GM12878 (cell line): Measurements from ENCODE around the gene DCPS. TPM values are rescaled to one million over a fixed set of nuclear protein-coding genes. Genes with fewer than 3 reads are reported as not detected.
A peak's percentile ranks its signal among the peaks of the same experiment; 100 is the strongest.

Experiments
- BCLAF1 ChIP-seq: fragments of 450-650 bp; IDR thresholded peaks from 2 replicates; pipeline ENCODE4 v1.6.1; 2017; ENCODE audit warnings: antibody characterized with exemption, mild to moderate bottlenecking, moderate library complexity
- CHD4 ChIP-seq: fragments of 200-600 bp; sonication (generic); IDR thresholded peaks from 2 replicates; pipeline ENCODE4 v1.6.1; 2016; ENCODE audit warnings: mild to moderate bottlenecking
- FOXK2 ChIP-seq: fragments of 450-650 bp; IDR thresholded peaks from 2 replicates; pipeline ENCODE4 v1.6.1; 2017; ENCODE audit warnings: mild to moderate bottlenecking, moderate library complexity
- FOXM1 ChIP-seq: IDR thresholded peaks from 2 replicates; pipeline ENCODE4 v1.6.1; 2012; ENCODE audit warnings: low read depth, mild to moderate bottlenecking, inconsistent platforms, low read length, moderate library complexity
- HDAC6 ChIP-seq: fragments of 200-600 bp; sonication (generic); IDR thresholded peaks from one replicate; pipeline ENCODE4 v1.8.0; 2017; ENCODE audit warnings: antibody characterized with exemption; ENCODE audit not compliant: unreplicated experiment
- MEF2B ChIP-seq: fragments of 450-650 bp; IDR thresholded peaks from 2 replicates; pipeline ENCODE4 v1.6.1; 2018; ENCODE audit warnings: mild to moderate bottlenecking, moderate library complexity; ENCODE audit not compliant: partially characterized antibody, poor library complexity, severe bottlenecking
- MYB ChIP-seq: fragments of 150-350 bp; IDR thresholded peaks from 2 replicates; pipeline ENCODE4 v1.6.1; 2014; ENCODE audit warnings: mild to moderate bottlenecking, low read depth, low read length, borderline replicate concordance
- PBX3 ChIP-seq: IDR thresholded peaks from 2 replicates; pipeline ENCODE4 v1.6.1; 2011; ENCODE audit warnings: mild to moderate bottlenecking, low read depth, low read length, moderate library complexity; ENCODE audit not compliant: insufficient replicate concordance
- POLR2AphosphoS2 ChIP-seq: IDR thresholded peaks from 2 replicates; pipeline ENCODE4 v1.6.1; 2011; ENCODE audit warnings: low read depth, mild to moderate bottlenecking, low read length, improper control_type of control experiment, moderate library complexity
- POLR2AphosphoS5 ChIP-seq: IDR thresholded peaks from 2 replicates; pipeline ENCODE4 v1.6.1; 2011; ENCODE audit warnings: mild to moderate bottlenecking, low read length, inconsistent platforms
- RB1 ChIP-seq: fragments of 450-650 bp; formaldehyde crosslinking; IDR thresholded peaks from 2 replicates; pipeline ENCODE4 v1.6.1; 2017; ENCODE audit warnings: mild to moderate bottlenecking, borderline replicate concordance
- SKIL ChIP-seq: fragments of 450-650 bp; IDR thresholded peaks from 2 replicates; pipeline ENCODE4 v1.6.1; 2017; ENCODE audit warnings: mild to moderate bottlenecking, low read depth, inconsistent platforms; ENCODE audit not compliant: poor library complexity, severe bottlenecking
- polyA plus RNA-seq, 11 experiments: library from polyadenylated mRNA; depleted of rRNA in 4 of 11; unstranded in 6 of 11; stranded (reverse) in 5 of 11; fragments of >200 nt; fragmentation: Nextera tagmentation in 4 of 11; fragmentation: Illumina TruSeq in 1 of 11; extraction: Ambion mirVana in 4 of 11; extraction: Trizol in 1 of 11; gene quantifications; 1 replicate in 1 of 11; 2 replicates in 10 of 11; pipeline versions ENCODE4 v1.2.1 to v1.2.3, GENCODE V29; 2011 to 2016; ENCODE audit warnings: inconsistent platforms in 2 of 11, missing spikeins in 2 of 11, low read depth in 1 of 11
- total RNA-seq, 4 experiments: library from RNA; depleted of rRNA in 3 of 4; stranded (reverse); fragments of >200 nt in 3 of 4; fragmentation: Illumina TruSeq in 1 of 4; extraction: Trizol in 1 of 4; gene quantifications; 2 replicates each; pipeline versions ENCODE4 v1.2.1 to v1.2.3, GENCODE V29; 2013 to 2021
- TF ChIP-seq, protein P1 (sequence below): fragments of 450-650 bp; IDR thresholded peaks from 2 replicates; pipeline ENCODE4 v1.6.1; 2017; ENCODE audit warnings: borderline replicate concordance
- TF ChIP-seq, protein P2 (sequence below): IDR thresholded peaks from 2 replicates; pipeline ENCODE4 v1.6.1; 2012; ENCODE audit warnings: low read length, inconsistent platforms
- TF ChIP-seq, protein P3 (sequence below): fragments of 150-350 bp; IDR thresholded peaks from 2 replicates; pipeline ENCODE4 v1.6.1; 2016; ENCODE audit warnings: low read depth, low read length

DCPS gene
- total and polyA plus RNA-seq, 10 of the 15 experiments (the other 5 are each of a cell fraction or from before 2014, with no cell fraction given) = 23.5 to 101 (median 67.4) TPM

DNA sequence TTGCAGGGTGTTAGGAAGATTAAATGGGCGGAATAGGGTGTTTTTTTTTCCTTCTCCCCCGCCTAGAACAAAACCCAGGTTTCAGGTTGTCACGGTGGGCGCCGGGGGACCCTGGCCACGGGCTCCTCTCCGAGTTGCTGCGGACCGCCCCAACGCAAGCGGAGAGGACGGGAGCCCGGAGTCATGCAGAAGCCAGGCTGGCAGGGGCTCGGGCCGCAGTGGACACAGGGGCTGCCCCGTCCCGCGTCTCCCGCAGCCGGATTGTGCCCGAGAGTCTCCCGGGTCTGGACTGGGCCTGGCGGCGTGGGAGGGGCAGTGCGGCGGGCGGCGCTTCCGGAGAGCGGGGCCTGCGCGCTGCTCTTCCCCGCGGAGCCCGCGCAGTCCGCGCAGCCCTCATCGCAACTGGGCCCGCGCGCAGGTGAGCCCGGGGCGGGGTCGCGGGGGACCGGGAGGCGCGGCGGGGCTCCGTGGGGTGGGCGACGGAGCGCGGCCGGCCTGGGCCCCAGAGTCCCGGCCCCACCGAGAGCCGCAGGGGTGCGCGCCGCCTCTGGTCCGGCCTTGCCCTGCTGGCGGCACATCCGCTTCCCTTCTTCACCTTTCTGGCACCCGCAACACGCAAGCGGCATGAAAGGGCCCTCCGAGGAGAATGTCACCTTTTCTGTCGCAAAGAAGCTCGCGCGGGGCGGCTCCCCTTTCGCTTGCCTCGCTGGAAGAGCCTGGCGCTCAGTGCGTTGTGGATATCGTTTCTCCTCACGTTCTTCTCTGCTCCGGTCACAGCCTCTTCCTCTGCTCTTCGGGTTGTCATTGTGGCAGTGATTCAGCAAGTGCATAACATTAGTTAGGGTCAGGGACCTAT is 20.9 kb upstream of the DCPS start, which contains the start of gene TIRAP (continued):
- TF ChIP-seq BCLAF1 (0 out of 2 replicates have a peak, but pooled peaks have one; percentile 23), MYB (no peak), SKIL (no peak), RB1 (peak; percentile 88; the same call in 1 of the 2 replicates), MEF2B (no peak), FOXM1 (no peak), PBX3 (no peak), POLR2AphosphoS5 (peak; percentile 21; the same call in 1 of the 2 replicates), HDAC6 (peak; percentile 56), CHD4 (no peak), FOXK2 (no peak), POLR2AphosphoS2 (0 out of 2 replicates have a peak, but pooled peaks have one; percentile 51)
- TF ChIP-seq, protein P1, sequence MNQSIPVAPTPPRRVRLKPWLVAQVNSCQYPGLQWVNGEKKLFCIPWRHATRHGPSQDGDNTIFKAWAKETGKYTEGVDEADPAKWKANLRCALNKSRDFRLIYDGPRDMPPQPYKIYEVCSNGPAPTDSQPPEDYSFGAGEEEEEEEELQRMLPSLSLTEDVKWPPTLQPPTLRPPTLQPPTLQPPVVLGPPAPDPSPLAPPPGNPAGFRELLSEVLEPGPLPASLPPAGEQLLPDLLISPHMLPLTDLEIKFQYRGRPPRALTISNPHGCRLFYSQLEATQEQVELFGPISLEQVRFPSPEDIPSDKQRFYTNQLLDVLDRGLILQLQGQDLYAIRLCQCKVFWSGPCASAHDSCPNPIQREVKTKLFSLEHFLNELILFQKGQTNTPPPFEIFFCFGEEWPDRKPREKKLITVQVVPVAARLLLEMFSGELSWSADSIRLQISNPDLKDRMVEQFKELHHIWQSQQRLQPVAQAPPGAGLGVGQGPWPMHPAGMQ = no peak
- TF ChIP-seq, protein P2, sequence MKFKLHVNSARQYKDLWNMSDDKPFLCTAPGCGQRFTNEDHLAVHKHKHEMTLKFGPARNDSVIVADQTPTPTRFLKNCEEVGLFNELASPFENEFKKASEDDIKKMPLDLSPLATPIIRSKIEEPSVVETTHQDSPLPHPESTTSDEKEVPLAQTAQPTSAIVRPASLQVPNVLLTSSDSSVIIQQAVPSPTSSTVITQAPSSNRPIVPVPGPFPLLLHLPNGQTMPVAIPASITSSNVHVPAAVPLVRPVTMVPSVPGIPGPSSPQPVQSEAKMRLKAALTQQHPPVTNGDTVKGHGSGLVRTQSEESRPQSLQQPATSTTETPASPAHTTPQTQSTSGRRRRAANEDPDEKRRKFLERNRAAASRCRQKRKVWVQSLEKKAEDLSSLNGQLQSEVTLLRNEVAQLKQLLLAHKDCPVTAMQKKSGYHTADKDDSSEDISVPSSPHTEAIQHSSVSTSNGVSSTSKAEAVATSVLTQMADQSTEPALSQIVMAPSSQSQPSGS = no peak
- TF ChIP-seq, protein P3, sequence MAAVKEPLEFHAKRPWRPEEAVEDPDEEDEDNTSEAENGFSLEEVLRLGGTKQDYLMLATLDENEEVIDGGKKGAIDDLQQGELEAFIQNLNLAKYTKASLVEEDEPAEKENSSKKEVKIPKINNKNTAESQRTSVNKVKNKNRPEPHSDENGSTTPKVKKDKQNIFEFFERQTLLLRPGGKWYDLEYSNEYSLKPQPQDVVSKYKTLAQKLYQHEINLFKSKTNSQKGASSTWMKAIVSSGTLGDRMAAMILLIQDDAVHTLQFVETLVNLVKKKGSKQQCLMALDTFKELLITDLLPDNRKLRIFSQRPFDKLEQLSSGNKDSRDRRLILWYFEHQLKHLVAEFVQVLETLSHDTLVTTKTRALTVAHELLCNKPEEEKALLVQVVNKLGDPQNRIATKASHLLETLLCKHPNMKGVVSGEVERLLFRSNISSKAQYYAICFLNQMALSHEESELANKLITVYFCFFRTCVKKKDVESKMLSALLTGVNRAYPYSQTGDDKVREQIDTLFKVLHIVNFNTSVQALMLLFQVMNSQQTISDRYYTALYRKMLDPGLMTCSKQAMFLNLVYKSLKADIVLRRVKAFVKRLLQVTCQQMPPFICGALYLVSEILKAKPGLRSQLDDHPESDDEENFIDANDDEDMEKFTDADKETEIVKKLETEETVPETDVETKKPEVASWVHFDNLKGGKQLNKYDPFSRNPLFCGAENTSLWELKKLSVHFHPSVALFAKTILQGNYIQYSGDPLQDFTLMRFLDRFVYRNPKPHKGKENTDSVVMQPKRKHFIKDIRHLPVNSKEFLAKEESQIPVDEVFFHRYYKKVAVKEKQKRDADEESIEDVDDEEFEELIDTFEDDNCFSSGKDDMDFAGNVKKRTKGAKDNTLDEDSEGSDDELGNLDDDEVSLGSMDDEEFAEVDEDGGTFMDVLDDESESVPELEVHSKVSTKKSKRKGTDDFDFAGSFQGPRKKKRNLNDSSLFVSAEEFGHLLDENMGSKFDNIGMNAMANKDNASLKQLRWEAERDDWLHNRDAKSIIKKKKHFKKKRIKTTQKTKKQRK = no peak
